Left lung (tissue), 14 donors: Measurements from ENCODE around the gene UROD. TPM values are rescaled to one million over a fixed set of nuclear protein-coding genes. Genes with fewer than 3 reads are reported as not detected.

Source experiments
- ATAC-seq: fragments of 200-7000 bp; cut with Tn5 transposase; one replicate; pipeline ENCODE4 v1.9.1; 2020; ENCODE audit warnings: moderate library complexity
- DNase-seq, 4 donors: peaks; one replicate each; pipeline ENCODE4 v3.0.0-alpha.2; 2013 to 2020
- H3K27ac ChIP-seq, 2 donors: fragments of 200-600 bp; sonication (generic) in 1 of 2; one replicate each; pipeline versions ENCODE4 v1.5.0 to v1.8.0; 2020 to 2021
- H3K27me3 ChIP-seq, 2 donors: fragments of 200-600 bp; sonication (generic) in 1 of 2; one replicate each; pipeline versions ENCODE4 v1.5.0 to v1.8.0; 2020 to 2021
- H3K36me3 ChIP-seq, 2 donors: fragments of 200-600 bp; sonication (generic) in 1 of 2; one replicate each; pipeline versions ENCODE4 v1.5.0 to v1.8.0; 2020 to 2021
- H3K4me1 ChIP-seq, 2 donors: fragments of 200-600 bp; one replicate each; pipeline ENCODE4 v1.8.0; 2021
- H3K4me3 ChIP-seq, 2 donors: fragments of 200-600 bp; sonication (generic) in 1 of 2; one replicate each; pipeline versions ENCODE4 v1.5.0 to v1.8.0; 2020 to 2021; ENCODE audit warnings: mild to moderate bottlenecking in 1 of 2
- H3K9me3 ChIP-seq, 2 donors: fragments of 200-600 bp; sonication (generic) in 1 of 2; one replicate each; pipeline versions ENCODE4 v1.5.0 to v1.8.0; 2020 to 2021
- CTCF ChIP-seq, 2 donors: fragments of 200-600 bp; sonication (generic) in 1 of 2; IDR thresholded peaks; one replicate each; pipeline versions ENCODE4 v1.5.0 to v1.8.0; 2021; ENCODE audit warnings: antibody characterized with exemption in 2 of 2
- intact Hi-C, 2 donors: fragments of 100-400 bp; cut with DNase I; formaldehyde crosslinking; loops; one replicate each; pipeline versions ENCODE4 v1.11.2 to v1.14.2; 2022
- long read RNA-seq, 12 donors: library from polyadenylated mRNA in 2 of 12; unstranded in 2 of 12; transcript quantifications; one replicate each; pipeline ENCODE4 v2.0.0 and lab custom pipeline, GENCODE V29; 2019 to 2026
- polyA plus RNA-seq, 6 donors: library from polyadenylated mRNA; unstranded; fragments of 120-200 nt; gene quantifications; one replicate each; pipeline ENCODE4 v1.2.1, GENCODE V29; 2013; ENCODE audit not compliant: insufficient read length in 6 of 6
- total RNA-seq, 2 donors: library from RNA; stranded (reverse); fragmentation: NEBNext Ultra II Directional; extraction: Animal tissue kit (Norgen Biotek cat#: 25700); gene quantifications; one replicate each; pipeline ENCODE4 v1.2.1, GENCODE V29; 2021
- donor health status: DM: no; HTN: yes; CAD: no.
- donor health status: DM: no; HTN: no; CAD: no.

Gene UROD
- 10 to 100 TPM; 65.2 to 74.9 TPM for total RNA-seq
- 100 to 1,000 TPM in 1 of 6 donors, 10 to 100 TPM in 5; 86.7 to 102 (median 91.0) TPM for polyA plus RNA-seq
- long read RNA-seq, donor 1, transcript UROD-210 (2 exons, 524 nt), result minor isoform, 33 of 91 reads
- long read RNA-seq, donor 1, transcript UROD-201 (10 exons, 1,300 nt), result major isoform, 39 of 91 reads
- long read RNA-seq, donor 1, transcript UROD-212 (4 exons, 934 nt), result minor isoform, 5 of 91 reads
- long read RNA-seq, donor 1, partial matches to known transcripts, result 7 of 91 reads
- long read RNA-seq, donor 1, other reads (novel, unspliced or antisense), result 5 of 91 reads
- long read RNA-seq, donor 2, transcript UROD-210 (2 exons, 524 nt), result minor isoform, 20 of 65 reads
- long read RNA-seq, donor 2, transcript UROD-201 (10 exons, 1,300 nt), result major isoform, 26 of 65 reads
- long read RNA-seq, donor 2, partial matches to known transcripts, result 14 of 65 reads
- long read RNA-seq, donor 2, other reads (novel, unspliced or antisense), result 0 of 65 reads
- long read RNA-seq, donor 3, transcript UROD-201 (10 exons, 1,300 nt), result major isoform, 27 of 62 reads
- long read RNA-seq, donor 3, transcript UROD-210 (2 exons, 524 nt), result minor isoform, 26 of 62 reads
- long read RNA-seq, donor 3, partial matches to known transcripts, result 7 of 62 reads
- long read RNA-seq, donor 3, other reads (novel, unspliced or antisense), result 0 of 62 reads
- long read RNA-seq, donor 4, transcript UROD-201 (10 exons, 1,300 nt), result major isoform, 72 of 95 reads
- long read RNA-seq, donor 4, partial matches to known transcripts, result 4 of 95 reads
- long read RNA-seq, donor 4, other reads (novel, unspliced or antisense), result 18 of 95 reads
- long read RNA-seq, donor 5, transcript UROD-210 (2 exons, 524 nt), result minor isoform, 22 of 70 reads
- long read RNA-seq, donor 5, transcript UROD-201 (10 exons, 1,300 nt), result major isoform, 36 of 70 reads
- long read RNA-seq, donor 5, partial matches to known transcripts, result 9 of 70 reads
- long read RNA-seq, donor 5, other reads (novel, unspliced or antisense), result 0 of 70 reads
- long read RNA-seq, donor 6, transcript UROD-201 (10 exons, 1,300 nt), result minor isoform, 43 of 119 reads
- long read RNA-seq, donor 6, transcript UROD-210 (2 exons, 524 nt), result major isoform, 52 of 119 reads
- long read RNA-seq, donor 6, partial matches to known transcripts, result 18 of 119 reads
- long read RNA-seq, donor 6, other reads (novel, unspliced or antisense), result 0 of 119 reads
- long read RNA-seq, donor 7, transcript UROD-210 (2 exons, 524 nt), result major isoform, 23 of 46 reads
- long read RNA-seq, donor 7, transcript UROD-201 (10 exons, 1,300 nt), result minor isoform, 21 of 46 reads
- long read RNA-seq, donor 7, partial matches to known transcripts, result 0 of 46 reads
- long read RNA-seq, donor 7, other reads (novel, unspliced or antisense), result 0 of 46 reads
- long read RNA-seq, donor 8, transcript UROD-201 (10 exons, 1,300 nt), result minor isoform, 14 of 41 reads
- long read RNA-seq, donor 8, transcript UROD-210 (2 exons, 524 nt), result major isoform, 25 of 41 reads
- long read RNA-seq, donor 8, partial matches to known transcripts, result 0 of 41 reads
- long read RNA-seq, donor 8, other reads (novel, unspliced or antisense), result 0 of 41 reads
- long read RNA-seq, donor 9, partial matches to known transcripts, result 0 of 1 reads
- long read RNA-seq, donor 9, other reads (novel, unspliced or antisense), result 0 of 1 reads
- long read RNA-seq, donor 10, transcript UROD-201 (10 exons, 1,300 nt), result major isoform, 103 of 155 reads
- long read RNA-seq, donor 10, partial matches to known transcripts, result 18 of 155 reads
- long read RNA-seq, donor 10, other reads (novel, unspliced or antisense), result 34 of 155 reads
- long read RNA-seq, donor 11, transcript UROD-201 (10 exons, 1,300 nt), result minor isoform, 24 of 73 reads
- long read RNA-seq, donor 11, transcript UROD-212 (4 exons, 934 nt), result minor isoform, 5 of 73 reads
- long read RNA-seq, donor 11, transcript UROD-210 (2 exons, 524 nt), result major isoform, 28 of 73 reads
- long read RNA-seq, donor 11, partial matches to known transcripts, result 11 of 73 reads
- long read RNA-seq, donor 11, other reads (novel, unspliced or antisense), result 5 of 73 reads
- long read RNA-seq, donor 12, transcript UROD-201 (10 exons, 1,300 nt), result major isoform, 27 of 63 reads
- long read RNA-seq, donor 12, transcript UROD-210 (2 exons, 524 nt), result minor isoform, 20 of 63 reads
- long read RNA-seq, donor 12, partial matches to known transcripts, result 13 of 63 reads
- long read RNA-seq, donor 12, other reads (novel, unspliced or antisense), result 0 of 63 reads

GRCh38 chr1:45011837-45012638 is at the start of gene UROD:
Gene UROD, plus strand, starts transcription at chr1:45012254. Its CDS starts 12 bp downstream, at chr1:45012266.
- H3K9me3 ChIP-seq, result no peaks in the 10 kb centered on the region
- intact Hi-C loops, result loop anchor here in 1 of 2 donors (5.0 to 10.0 kb wide), 2 partner anchors 290 to 483 kb away; partner anchors contain the start of gene TESK2
- peaks cover 18 to 52% of the 10 kb centered on the region in 2 donors for H3K4me1 ChIP-seq
- no peak for TF ChIP-seq CTCF (IDR thresholded peaks at IDR 0.05)
- H3K27ac ChIP-seq, result peak within 1 kb of the TSS; percentile 87 to 88
- H3K27me3 ChIP-seq, result no peaks in the 10 kb centered on the region
- ATAC-seq (peak; percentile 92), DNase-seq (peak; percentile 92 to 97 (median 93))
- H3K4me3 ChIP-seq, result peak within 1 kb of the TSS; percentile 79 to 86
- H3K36me3 ChIP-seq, result peaks cover 0 to 49% of the 10 kb centered on the region in 2 donors

- H3K4me3 ChIP-seq, result no peak overlapping the region
- intact Hi-C loops, result no loop called here
- TF ChIP-seq CTCF (IDR thresholded peaks at IDR 0.05), result no peak
- H3K9me3 ChIP-seq, result no peaks in the 10 kb centered on the region
- DNase-seq (no peak), ATAC-seq (no peak)
- H3K36me3 ChIP-seq, result peaks cover 0 to 14% of the 10 kb centered on the region in 2 donors
- H3K27me3 ChIP-seq, result no peaks in the 10 kb centered on the region
- no peak overlapping the region for H3K27ac ChIP-seq
- H3K4me1 ChIP-seq, result no peaks in the 10 kb centered on the region
Measured at GRCh38 chr1:44962729-44963128, 49.3 kb upstream of the UROD start.

DNA sequence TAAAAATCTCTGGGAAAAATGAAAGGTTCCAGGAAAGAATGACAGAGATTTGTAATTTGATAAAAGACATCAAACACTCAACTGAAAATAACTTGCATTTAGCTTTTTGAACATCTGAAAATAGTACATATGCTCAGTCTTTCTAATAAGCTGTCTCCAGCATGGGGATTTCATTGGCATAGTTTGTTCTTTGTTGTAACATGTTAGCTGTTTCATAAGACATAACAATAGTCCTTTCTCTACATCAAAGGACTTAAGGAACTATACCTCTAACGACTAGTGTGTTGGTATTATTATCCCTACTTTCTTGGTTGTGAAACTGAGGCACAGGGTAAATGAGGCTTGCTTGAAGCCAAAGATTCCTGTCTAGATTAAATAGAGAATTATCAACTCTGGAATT is 47.7 kb upstream of the UROD start:
- no peak for TF ChIP-seq CTCF (IDR thresholded peaks at IDR 0.05)
- no peak overlapping the region for H3K4me3 ChIP-seq
- intact Hi-C loops, result no loop called here
- no peaks in the 10 kb centered on the region for H3K27me3 ChIP-seq
- no peaks in the 10 kb centered on the region for H3K4me1 ChIP-seq
- no peak overlapping the region for H3K27ac ChIP-seq
- ATAC-seq (no peak), DNase-seq (no peak)
- H3K9me3 ChIP-seq, result no peaks in the 10 kb centered on the region
- peaks cover 0 to 7% of the 10 kb centered on the region in 2 donors for H3K36me3 ChIP-seq
